GM18858 (cell line): ENCODE results near the gene NCOA3.
A peak's percentile ranks its signal among the peaks of the same experiment; 100 is the strongest.
"Not testable (repeated sequence)": the region's sequence is repeated elsewhere in the genome, so short reads cannot be mapped to it uniquely, and the experiment has no call there.

Experiments used
- ATAC-seq: cut with Tn5 transposase; IDR thresholded peaks from one replicate; pipeline ENCODE4 v1.9.1; 2021; ENCODE audit not compliant: unreplicated experiment

Gene NCOA3

DNA sequence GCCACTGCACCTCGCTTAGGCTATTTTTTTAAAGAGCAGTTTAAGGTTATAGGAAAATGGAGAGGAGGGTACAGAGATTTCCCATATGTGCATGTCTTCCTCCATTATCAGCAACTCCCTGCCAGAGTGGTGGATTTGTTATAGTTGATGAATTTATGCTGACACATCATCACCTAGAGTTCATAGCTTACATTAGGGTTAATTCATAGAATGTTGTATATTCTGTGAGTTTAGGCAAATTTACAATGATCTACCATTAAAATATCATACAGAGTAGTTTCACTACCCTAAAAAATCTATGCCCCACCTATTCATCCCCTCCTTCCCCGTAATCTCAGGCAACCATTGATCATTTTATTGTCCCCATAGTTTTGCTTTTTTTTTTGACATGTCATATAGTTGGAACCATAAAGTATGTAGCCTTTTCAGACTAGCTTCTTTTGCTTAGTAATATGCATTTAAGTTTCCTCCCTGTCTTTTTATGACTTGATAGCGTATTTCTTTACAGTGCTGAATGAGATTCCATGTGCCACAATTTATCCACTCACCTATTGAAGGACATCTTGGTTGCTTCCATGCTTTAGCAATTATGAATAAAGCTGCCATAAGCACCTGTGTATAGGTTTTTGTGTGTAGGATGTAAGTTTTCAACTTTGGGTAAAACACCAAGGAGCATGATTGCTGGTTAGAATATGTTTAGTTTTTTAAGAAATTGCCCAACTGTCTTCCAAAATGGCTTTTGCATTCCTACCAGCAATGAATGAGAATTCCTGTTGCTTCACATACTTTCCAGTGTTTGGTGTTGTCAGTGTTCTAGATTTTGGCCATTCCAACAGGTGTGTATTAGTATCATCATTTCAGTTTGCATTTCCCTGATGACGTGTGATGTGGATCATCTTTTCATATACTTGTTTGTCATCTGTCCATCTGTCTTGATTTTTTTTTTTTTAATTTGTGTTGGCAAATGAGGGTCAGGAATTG lies 60.2 kb downstream of the NCOA3 start:
- no peak for ATAC-seq

DNA sequence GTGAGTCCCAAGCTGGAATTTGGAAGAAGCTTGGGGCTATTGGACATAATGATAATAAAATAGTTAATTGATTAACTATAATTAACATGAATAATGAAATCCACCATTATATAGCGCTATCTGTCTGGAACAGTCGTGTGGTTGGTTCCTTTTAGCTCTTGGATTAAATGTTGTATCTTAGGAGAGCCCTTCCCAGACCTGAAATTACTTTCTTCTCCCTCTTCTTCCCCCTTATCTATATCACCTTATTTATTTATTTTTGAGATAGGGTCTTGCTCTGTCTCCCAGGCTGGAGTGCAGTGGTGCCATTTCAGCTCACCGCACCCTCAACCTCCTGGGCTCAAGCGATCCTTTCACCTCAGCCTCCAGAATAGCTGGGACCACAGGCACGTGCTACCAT lies 64.6 kb downstream of the NCOA3 start:
- no peak for ATAC-seq

DNA sequence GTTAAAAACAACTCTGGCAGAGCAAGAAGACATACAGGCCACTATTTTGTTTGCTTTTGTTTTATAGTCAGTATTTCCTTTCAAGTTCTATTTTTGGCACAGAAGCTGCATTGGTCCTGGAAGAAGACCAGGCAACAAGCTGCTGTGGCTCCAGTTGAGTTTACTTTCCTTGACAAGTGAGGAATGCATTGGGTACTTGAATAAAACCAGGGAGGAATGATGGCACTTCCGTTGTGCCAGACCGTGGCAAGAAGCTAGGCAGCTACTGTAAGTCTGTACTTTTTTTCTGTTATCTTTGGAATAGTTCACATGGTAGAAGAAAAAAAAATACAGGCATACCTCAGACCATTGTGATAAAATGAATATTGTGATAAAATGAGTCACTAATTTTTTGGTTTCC lies 66.3 kb downstream of the NCOA3 start:
- no peak for ATAC-seq

DNA sequence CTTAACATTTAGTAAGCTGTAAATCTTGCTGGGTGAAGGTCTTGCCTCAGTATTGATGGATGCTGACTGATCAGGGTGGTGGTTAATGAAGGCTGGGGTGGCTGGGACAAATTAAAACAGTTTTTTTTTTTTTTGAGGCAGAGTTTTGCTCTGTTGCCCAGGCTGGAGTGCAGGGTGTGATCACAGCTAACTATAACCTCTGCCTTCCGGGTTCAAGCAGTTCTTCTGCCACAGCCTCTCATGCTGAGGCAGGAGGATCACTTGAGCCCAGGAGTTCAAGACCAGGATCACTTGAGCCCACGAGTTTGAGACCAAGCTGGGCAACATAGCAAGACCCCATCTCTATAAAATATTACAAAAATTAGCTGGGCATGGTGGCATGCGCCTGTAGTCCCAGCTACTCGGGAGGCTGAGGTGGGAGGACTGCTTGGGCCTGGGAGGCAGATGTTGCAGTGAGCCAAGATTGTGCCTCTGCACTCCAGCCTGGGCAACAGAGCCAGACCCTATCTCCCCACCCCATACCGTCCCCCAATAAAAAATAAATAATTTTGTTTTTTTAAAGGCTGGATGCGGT lies 67.2 kb downstream of the NCOA3 start:
- ATAC-seq: no peak

- no peak for ATAC-seq
Observed at GRCh38 chr20:47571426-47571825, 69.7 kb downstream of the NCOA3 start.

GRCh38 chr20:47572105-47572729 lies 70.5 kb downstream of the NCOA3 start:
- no peak for ATAC-seq

DNA sequence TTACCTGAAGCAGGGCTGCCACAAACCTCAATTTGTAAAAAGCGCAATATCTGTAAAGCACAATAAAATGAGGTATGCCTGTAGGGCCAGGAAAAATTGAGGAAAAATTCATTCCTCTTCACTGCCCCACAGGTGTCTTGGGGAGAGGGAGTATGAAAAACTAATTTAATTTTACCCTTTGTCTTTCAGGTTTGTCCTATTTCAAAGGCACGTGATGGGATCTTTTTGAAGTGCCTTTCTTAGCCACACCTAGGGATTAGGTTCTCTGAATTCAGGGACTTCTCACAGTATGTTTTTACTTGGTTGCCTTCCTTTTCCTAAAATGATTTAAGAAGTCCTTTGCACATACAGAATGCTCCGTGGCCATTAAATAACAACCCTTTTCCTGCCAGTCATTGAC lies 71.9 kb downstream of the NCOA3 start:
- no peak for ATAC-seq

- ATAC-seq: no peak
Observed at GRCh38 chr20:47574616-47575364, 73.1 kb downstream of the NCOA3 start.

- peak; percentile 46 for ATAC-seq
Observed at GRCh38 chr20:47576516-47577033, 74.9 kb downstream of the NCOA3 start.

DNA sequence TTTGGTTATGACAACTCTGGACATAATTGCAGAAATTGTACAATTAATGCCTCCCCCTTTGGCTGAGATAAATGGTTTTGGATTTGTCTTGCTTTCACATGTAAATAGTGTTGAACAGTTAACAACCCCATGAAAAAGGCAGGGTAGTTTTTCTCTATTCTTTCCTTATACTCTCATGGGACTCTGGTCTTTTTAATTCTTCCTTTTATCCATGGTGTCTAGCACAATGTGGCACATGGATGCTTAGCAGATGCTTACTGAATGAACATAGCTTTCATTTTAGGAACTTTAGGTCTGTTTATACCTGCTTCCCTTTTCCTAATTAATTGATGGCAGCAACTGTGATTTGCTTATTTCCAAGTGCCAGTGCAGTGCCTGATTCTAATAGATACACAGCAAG lies 75.6 kb downstream of the NCOA3 start:
- no peak for ATAC-seq

DNA sequence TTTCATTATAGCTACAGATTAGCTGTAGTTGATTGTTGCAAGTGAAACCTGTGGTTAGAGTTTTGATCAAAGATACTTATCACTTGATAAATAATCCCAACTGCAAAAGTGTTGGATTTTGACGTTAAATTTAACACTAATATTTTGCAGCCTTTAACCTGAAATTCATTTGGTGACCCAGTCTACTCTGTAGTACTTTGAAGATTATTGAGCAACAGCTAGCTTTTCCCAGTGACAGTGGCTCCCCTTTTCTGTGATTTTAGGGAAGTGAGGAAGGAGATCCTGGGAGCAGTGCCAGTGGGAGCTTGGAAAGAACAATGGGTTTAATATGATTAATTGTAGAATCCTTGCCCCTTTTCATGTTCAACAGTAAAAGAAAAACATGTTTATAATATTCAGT lies 76.9 kb downstream of the NCOA3 start:
- no peak for ATAC-seq

GRCh38 chr20:47580686-47581085 lies 79.0 kb downstream of the NCOA3 start:
- ATAC-seq: not testable (repeated sequence)

- no peak for ATAC-seq
Observed at GRCh38 chr20:47581090-47581489, 79.4 kb downstream of the NCOA3 start.

DNA sequence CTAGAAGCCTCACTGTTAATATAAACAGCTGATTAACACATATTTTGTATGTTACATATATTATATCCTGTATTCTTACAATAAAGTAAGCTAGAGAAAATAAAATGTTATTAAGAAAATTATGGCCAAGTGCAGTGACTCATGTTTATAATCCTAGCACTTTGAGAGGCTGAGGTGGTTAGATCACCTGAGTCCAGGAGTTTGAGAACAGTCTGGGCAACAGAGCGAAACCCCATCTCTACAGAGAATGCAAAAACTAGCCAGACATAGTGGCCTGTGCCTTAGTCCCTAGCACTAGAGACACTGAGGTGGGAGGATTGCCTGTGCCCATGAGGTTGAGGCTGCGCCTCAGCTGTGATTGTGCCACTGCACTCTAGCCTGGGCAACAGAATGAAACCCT lies 81.9 kb downstream of the NCOA3 start:
- no peak for ATAC-seq

GRCh38 chr20:47585087-47585747 lies 83.5 kb downstream of the NCOA3 start:
- no peak for ATAC-seq

- ATAC-seq: no peak
Observed at GRCh38 chr20:47586649-47587294, 85.1 kb downstream of the NCOA3 start.

GRCh38 chr20:47588158-47588557 lies 86.5 kb downstream of the NCOA3 start:
- no peak for ATAC-seq

DNA sequence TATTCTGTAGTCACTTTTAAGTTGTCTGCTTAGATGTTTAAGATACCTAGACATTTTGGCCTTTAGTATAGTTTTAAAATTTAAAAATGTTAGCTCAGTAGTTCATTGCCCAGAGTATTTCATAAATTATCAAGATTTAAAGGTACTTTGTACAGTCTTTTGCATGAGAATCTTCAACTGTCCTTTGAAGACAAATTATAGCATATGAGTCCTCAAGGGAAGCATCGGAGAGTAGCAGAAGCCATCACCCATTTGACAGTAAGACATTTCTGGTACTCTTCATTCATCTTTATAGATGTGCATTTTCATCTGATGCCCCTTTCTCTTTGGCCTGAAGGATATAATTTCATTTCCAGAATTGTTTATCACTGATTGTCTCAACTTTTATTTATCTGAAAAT lies 89.5 kb downstream of the NCOA3 start:
- no peak for ATAC-seq

- no peak for ATAC-seq
Observed at GRCh38 chr20:47594157-47594556, 92.5 kb downstream of the NCOA3 start.

DNA sequence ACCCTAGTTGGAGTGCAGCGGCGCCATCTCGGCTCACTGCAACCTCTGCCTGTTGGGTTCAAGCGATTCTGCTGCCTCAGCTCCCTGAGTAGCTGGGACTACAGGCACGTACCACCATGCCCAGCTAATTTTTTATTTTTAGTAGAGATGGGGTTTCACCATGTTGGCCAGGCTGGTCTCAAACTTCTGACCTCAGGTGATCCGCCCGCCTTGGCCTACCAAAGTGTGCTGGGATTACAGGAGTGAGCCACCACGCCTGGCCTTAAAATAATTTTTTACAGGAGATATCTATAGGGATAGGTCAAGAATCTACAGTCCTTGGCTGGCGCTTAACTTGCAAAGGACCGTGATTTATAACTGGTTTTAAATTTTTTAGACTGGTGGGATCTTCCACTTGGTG lies 93.5 kb downstream of the NCOA3 start:
- ATAC-seq: not testable (repeated sequence)
